Fibroblast of mammary gland (primary cell): ENCODE measurements around the gene PPDPF.
"Not testable (repeated sequence)": the region's sequence is repeated elsewhere in the genome, so short reads cannot be mapped to it uniquely, and the experiment has no call there.

Source experiments
- DNase-seq: peaks from one replicate; pipeline ENCODE4 v3.0.0-alpha.2; 2010; ENCODE audit warnings: low read depth
- H3K4me3 ChIP-seq: 2 replicates; pipeline ENCODE4 v1.5.1; 2011; ENCODE audit warnings: low read depth, mild to moderate bottlenecking, low read length, moderate library complexity; ENCODE audit not compliant: control insufficient read depth
- TF ChIP-seq, protein P1 (sequence below): conservative IDR thresholded peaks from 2 replicates; pipeline ENCODE4 v1.5.1; 2011; ENCODE audit warnings: low read depth, low read length, inconsistent platforms; ENCODE audit not compliant: control insufficient read depth, insufficient read depth

PPDPF gene

DNA sequence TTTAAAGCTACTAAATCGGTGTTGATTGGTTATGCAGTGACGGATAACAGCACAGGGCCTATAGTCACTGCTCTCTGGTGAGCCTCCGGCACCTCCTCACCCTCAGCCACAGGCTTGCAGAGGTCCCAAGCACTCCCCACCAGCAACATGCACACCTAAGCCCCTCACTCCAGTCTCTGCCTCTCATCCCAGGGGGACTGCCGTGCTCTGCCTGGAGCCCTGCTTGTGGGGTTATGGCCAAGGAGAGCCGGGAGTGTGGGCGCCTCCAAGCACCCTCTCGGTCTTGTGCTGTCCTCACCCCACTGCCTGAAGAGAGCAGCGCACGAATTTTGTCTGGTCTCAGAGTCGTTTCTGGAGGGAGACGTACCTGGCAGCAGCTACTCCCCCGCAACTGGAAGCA lies 14.8 kb upstream of the PPDPF start:
- TF ChIP-seq, protein P1, sequence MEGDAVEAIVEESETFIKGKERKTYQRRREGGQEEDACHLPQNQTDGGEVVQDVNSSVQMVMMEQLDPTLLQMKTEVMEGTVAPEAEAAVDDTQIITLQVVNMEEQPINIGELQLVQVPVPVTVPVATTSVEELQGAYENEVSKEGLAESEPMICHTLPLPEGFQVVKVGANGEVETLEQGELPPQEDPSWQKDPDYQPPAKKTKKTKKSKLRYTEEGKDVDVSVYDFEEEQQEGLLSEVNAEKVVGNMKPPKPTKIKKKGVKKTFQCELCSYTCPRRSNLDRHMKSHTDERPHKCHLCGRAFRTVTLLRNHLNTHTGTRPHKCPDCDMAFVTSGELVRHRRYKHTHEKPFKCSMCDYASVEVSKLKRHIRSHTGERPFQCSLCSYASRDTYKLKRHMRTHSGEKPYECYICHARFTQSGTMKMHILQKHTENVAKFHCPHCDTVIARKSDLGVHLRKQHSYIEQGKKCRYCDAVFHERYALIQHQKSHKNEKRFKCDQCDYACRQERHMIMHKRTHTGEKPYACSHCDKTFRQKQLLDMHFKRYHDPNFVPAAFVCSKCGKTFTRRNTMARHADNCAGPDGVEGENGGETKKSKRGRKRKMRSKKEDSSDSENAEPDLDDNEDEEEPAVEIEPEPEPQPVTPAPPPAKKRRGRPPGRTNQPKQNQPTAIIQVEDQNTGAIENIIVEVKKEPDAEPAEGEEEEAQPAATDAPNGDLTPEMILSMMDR: no peak
- no peak for DNase-seq
- no peak overlapping the region for H3K4me3 ChIP-seq

DNA sequence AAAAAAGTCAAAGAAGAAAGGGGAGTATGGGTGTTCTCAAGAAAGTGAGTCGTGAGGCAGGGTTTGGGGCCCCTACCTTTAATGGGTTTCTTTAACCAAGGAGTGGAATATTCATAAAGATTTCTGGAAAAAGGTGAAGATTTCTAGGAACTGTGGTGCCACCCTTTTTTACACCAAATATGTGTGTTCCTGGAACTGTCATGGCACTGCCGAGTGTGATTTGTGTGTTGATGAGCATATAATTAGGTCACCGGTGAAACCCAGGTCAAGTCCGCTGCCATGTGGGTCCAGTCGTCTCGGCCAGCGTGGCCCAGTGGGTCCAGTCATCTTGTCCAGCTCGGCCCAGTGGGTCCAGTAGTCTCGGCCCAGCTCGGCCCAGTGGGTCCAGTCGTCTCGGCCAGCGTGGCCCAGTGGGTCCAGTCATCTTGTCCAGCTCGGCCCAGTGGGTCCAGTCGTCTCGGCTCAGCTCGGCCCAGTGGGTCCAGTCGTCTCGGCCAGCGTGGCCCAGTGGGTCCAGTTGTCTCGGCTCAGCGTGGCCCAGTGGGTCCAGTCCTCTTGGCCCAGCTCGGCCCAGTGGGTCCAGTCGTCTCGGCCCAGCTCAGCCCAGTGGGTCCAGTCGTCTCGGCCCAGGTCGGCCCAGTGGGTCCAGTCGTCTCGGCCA lies 13.4 kb upstream of the PPDPF start:
- no peak for DNase-seq
- TF ChIP-seq, protein P1: no peak
- H3K4me3 ChIP-seq: no peak overlapping the region

DNA sequence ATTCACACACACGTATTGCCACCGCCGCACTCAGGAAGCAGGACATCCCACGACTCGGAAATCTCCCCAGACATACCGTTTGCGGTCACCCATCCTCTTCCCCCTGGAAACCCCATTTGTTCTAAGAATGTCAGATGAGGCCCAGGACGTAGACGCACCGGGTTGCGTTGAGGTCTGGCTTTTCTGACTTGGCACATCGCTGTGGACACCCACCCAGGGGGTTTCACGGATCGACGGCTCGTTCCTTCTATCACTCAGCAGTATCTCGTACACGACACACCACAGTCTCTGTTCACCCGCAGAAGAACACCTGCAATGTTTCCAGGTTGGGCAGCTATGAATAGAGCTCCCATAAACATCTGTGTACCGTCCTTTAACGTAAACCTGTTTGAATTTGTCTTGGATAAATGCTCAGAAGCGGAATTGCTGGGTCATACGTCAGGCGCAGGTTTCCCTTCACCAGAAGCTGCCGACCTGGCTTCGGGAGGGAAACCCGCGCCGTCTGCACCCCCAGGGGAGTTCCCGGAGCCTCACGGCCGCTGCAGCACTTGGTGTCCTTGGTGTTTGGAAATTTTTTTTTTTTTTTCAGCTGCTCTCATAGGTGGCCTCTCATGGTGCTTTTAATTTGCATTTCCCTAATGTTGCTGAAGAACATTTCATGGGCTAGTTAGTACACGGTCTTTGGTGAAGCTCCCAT lies 12.3 kb upstream of the PPDPF start:
- H3K4me3 ChIP-seq: no peak overlapping the region
- TF ChIP-seq, protein P1: no peak
- no peak for DNase-seq

DNA sequence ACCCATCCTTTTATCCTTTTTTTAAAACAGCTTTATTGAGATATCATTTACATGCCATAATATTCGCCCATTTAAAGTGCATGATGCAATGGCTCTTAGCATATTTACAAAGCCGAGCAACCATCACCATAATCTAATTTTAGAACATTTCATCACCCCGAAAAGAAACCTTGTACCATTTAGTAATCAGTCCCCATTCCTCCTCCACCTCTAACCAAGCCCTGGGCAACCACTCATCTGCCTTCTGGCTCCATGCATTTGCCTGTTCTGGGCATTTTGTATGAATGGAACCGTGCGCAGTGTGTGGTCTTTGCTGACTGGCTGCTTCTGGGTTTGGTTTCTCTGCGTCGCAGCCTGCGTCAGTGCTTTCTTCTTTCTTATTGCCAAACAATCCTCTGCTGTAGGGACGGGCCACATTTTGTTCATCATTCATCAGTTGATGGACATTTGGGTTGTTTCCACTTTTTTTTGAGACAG lies 11.4 kb upstream of the PPDPF start:
- no peak for DNase-seq
- TF ChIP-seq, protein P1: no peak
- no peak overlapping the region for H3K4me3 ChIP-seq

DNA sequence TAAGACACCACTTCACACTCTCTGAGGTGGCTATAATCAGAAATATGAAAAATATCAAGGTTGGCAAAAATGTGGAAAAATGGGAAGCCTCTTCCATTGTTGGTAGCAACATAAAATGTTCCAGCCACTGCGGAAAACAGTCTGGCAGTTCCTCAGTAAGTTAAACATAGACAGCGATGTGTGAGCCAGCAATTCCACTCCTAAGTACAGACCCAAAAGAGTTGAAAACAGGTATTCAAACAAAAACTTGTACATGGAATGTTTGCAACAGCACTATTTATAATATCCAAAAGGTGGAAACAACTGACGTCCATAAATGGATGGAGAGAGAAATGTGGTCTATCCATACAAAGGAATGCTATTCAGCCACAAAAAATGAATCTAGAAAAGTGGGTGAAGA lies 7.4 kb upstream of the PPDPF start:
- no peak for DNase-seq
- no peak overlapping the region for H3K4me3 ChIP-seq
- TF ChIP-seq, protein P1: no peak

DNA sequence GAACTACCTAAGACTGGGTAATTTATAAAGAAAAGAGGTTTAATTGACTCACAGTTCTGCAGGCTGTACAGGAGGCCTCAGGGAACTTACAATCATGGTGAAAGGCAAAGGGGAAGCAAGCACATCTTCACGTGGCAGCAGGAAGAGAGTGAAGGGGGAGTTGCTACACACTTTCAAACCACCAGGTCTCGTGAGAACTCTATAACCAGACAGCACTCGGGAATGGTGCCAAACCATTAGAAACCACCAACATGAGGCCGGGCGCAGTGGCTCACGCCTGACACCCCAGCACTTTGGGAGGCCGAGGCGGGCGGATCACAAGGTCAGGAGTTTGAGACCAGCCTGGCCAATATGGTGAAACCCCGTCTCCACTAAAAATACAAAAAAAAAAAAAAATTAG lies 6.0 kb upstream of the PPDPF start:
- DNase-seq: peak; percentile 18
- not testable (repeated sequence) for H3K4me3 ChIP-seq

DNA sequence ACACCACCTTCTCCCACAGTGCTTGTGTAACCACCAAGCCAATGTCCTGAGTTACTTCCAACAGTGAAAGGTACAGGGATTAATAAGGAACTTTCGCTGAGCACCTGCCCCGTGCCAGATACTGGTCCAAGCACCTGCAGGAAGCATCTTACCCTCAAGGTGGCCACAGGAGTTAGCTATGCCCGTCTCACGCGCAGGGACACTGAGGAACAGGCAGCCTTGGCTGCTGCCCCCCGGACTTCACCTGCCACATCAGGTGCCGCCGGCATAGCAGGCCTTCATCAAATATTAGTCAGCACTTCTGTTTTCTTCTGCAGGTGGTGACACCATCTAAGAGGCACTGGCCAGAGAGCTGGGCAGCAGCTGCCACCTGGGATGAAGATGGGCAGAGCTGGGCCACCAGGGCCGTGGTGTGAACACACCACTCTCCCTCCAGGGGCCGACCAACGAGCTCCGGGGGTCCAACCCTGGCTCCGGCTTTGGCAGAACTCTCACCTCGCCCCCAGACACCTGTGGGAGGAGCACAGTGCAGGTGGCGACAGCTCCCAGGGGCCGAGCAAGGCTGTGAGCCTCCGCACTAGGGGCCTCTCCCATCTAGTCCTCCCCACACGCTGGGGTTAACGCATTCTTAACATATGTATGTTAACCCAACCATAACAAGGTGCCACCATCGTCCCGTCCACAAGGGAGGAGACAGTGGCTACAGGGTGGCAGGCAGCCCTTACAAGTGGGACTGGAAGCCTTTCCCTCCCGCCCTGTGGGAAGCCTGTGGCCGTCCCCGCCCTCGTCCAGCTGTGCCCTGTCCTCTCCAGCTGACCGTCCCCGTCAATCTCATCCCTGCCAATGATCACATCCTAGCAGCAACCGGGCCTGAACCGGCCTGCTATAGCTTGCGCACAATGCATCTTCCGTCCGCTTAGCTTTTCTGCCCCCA lies 2.9 kb upstream of the PPDPF start:
- TF ChIP-seq, protein P1: no peak
- H3K4me3 ChIP-seq: no peak overlapping the region
- DNase-seq: no peak
